Measurements from ENCODE around the gene PIGS.

DNA sequence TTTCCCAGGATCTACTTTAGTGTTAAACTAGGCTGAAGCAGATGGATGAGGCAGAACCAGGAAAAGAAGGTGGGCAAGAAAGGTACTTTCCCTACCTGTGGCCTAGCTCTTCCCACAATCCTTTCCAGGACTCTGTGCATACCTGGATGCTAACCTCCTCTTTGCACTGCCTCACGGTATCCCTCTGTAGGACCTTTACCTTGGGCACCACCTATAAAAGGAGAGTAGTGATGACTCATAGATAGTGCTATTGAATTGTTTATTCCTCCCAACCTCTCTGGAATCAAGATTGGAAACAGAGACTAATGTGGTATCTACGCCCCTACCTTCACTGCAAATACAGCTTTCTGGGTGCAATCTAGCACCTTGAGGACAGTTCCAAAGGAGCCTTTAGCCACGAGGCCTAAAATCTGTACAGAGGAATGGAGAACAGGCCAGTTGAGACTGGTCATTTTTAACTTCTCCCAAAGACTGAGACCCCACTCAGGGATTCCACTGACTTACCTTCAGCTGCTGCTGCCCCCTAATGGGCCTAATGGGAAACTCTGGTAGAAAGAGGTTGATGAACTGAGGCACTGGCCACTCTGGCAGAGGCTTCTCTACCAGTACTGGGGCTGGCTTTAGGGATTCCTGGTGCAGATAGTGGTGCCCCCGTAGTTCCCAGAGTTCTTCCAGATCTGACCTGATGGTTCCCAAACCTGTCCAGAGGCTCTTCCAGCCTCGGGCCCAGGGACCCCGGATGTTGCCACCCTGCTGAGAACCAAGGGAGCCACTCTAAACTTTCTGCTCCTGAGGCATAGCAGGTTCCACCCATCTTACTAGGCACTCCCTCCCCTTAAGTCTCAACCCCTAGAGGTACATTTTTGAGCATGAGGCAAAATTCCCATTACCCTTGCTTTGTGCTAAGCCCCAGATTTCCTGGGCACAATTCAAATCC lies 41.9 kb upstream of the PIGS start:
- no peak for TF ChIP-seq EZH2 (IDR thresholded peaks at IDR 0.05; ENCODE audit: insufficient read depth, poor library complexity, severe bottlenecking)
- TF ChIP-seq EZH2phosphoT487 (IDR thresholded peaks at IDR 0.05; ENCODE audit: insufficient read depth, low read depth), result no peak
